Tibial artery (tissue), 4 donors: ENCODE results near the gene GLCE.

Source experiments
- DNase-seq, 2 donors: peaks; one replicate each; pipeline ENCODE4 v3.0.0-alpha.2; 2019
- H3K27ac ChIP-seq, 2 donors: fragments of 200-600 bp; sonication (generic) in 1 of 2; 1 replicate in 1 of 2; 2 replicates in 1 of 2; pipeline ENCODE4 v1.5.1; 2018 to 2019; ENCODE audit warnings: mild to moderate bottlenecking in 1 of 2
- H3K27me3 ChIP-seq, 2 donors: fragments of 200-600 bp; sonication (generic) in 1 of 2; one replicate each; pipeline versions ENCODE4 v1.5.1 to v1.6.0; 2016 to 2019
- H3K36me3 ChIP-seq, 3 donors: fragments of 200-600 bp; sonication (generic) in 2 of 3; one replicate each; pipeline ENCODE4 v1.5.1; 2016 to 2019; ENCODE audit warnings: mild to moderate bottlenecking in 2 of 3
- H3K4me1 ChIP-seq, 4 donors: fragments of 200-600 bp; sonication (generic) in 2 of 4; 1 replicate in 3 of 4; 2 replicates in 1 of 4; pipeline ENCODE4 v1.5.1; 2016 to 2019
- H3K4me3 ChIP-seq, 2 donors: fragments of 200-600 bp; sonication (generic) in 1 of 2; 1 replicate in 1 of 2; 2 replicates in 1 of 2; pipeline ENCODE4 v1.5.1; 2018 to 2019; ENCODE audit warnings: mild to moderate bottlenecking in 2 of 2
- H3K9me3 ChIP-seq, 3 donors: fragments of 200-600 bp; sonication (generic) in 1 of 3; one replicate each; pipeline ENCODE4 v1.5.1; 2016 to 2019
- intact Hi-C: fragments of 100-400 bp; cut with DNase I; formaldehyde crosslinking; loops from one replicate; pipeline ENCODE4 v1.15.0; 2023; ENCODE audit warnings: low total_unique reads
- TF ChIP-seq, protein P1 (sequence below), 2 experiments: fragments of 200-600 bp in 1 of 2; fragments of 450-650 bp in 1 of 2; IDR thresholded peaks; one replicate each; pipeline ENCODE4 v1.5.1; 2017 to 2019; ENCODE audit warnings: antibody characterized with exemption in 2 of 2, mild to moderate bottlenecking in 1 of 2, moderate library complexity in 1 of 2

GLCE gene

GRCh38 chr15:69253156-69253555 is 92.7 kb downstream of the GLCE start:
- no peak for DNase-seq
- TF ChIP-seq, protein P1, sequence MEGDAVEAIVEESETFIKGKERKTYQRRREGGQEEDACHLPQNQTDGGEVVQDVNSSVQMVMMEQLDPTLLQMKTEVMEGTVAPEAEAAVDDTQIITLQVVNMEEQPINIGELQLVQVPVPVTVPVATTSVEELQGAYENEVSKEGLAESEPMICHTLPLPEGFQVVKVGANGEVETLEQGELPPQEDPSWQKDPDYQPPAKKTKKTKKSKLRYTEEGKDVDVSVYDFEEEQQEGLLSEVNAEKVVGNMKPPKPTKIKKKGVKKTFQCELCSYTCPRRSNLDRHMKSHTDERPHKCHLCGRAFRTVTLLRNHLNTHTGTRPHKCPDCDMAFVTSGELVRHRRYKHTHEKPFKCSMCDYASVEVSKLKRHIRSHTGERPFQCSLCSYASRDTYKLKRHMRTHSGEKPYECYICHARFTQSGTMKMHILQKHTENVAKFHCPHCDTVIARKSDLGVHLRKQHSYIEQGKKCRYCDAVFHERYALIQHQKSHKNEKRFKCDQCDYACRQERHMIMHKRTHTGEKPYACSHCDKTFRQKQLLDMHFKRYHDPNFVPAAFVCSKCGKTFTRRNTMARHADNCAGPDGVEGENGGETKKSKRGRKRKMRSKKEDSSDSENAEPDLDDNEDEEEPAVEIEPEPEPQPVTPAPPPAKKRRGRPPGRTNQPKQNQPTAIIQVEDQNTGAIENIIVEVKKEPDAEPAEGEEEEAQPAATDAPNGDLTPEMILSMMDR (IDR thresholded peaks at IDR 0.05), result no peak
- H3K27ac ChIP-seq, result no peak overlapping the region

DNA sequence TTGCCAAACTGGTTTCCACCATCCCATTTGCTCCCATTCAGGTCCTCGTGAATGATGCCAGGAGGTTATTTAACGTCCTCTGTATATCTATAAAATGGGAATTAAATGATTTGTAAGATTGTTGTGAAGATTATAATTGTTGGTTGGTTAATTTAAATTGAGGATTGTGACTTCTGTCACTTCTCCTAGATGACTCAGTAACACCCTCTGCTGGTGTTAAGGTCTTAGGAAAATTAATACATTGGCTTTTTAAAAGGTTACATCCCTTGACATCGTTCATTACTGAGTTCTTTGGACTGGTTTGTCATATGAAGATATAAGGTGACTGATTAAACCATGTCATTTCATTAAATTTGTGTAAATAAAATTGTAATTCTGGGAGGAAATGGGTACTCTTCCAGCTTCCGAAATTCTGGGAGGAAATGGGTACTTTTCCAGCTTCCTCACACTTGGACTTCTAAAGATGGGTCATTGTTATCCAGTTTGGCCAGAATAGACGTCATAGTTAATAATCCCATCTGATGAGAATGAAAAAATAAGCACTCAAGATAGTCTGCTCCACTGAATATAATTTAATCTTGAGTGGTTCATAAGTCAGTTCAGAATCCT is 105.0 kb downstream of the GLCE start:
- no peaks in the 10 kb centered on the region for H3K9me3 ChIP-seq
- TF ChIP-seq, protein P1 (IDR thresholded peaks at IDR 0.05), result peak; percentile 44 to 49
- H3K4me3 ChIP-seq, result no peak overlapping the region
- peaks cover 0 to 12% (median 0%) of the 10 kb centered on the region in 3 donors for H3K36me3 ChIP-seq
- intact Hi-C loops, result no loop called here
- H3K27me3 ChIP-seq, result no peaks in the 10 kb centered on the region
- no peaks in the 10 kb centered on the region for H3K4me1 ChIP-seq
- no peak overlapping the region for H3K27ac ChIP-seq
- no peak for DNase-seq

More at GRCh38 chr15:69253156-69253555, 92.7 kb downstream of the GLCE start:
- Histone ChIP-seq H3K4me3 (no peak overlapping the region), H3K9me3 (no peaks in the 10 kb centered on the region), H3K27me3 (no peaks in the 10 kb centered on the region), H3K36me3 (no peaks in the 10 kb centered on the region), H3K4me1 (peaks cover 0 to 5% (median 2%) of the 10 kb centered on the region in 4 donors)
- intact Hi-C loops, result no loop called here

DNA sequence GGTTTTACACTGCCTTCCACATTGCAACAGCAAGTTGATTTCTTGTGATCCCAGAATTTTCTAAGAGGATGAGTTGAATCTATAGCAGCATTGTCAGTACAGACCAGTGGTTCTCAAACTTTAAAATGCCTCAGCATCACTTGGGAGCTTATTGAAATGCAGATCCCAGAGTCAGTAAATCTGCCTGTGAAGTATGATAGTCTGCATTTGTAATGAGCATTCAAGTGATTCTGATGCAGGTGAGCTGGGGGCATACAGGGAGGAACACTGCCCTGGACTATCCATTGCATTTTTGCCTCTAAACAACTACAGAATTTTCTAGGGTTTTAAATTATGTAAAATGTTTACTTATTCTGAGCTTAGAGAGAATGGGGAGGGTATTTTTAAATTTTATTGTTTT is 110.8 kb downstream of the GLCE start:
- H3K4me1 ChIP-seq, result no peaks in the 10 kb centered on the region
- H3K36me3 ChIP-seq, result peaks cover 0 to 5% (median 0%) of the 10 kb centered on the region in 3 donors
- H3K27ac ChIP-seq, result no peak overlapping the region
- H3K27me3 ChIP-seq, result peaks cover 0 to 4% of the 10 kb centered on the region in 2 donors
- TF ChIP-seq, protein P1 (IDR thresholded peaks at IDR 0.05), result no peak
- no peak overlapping the region for H3K4me3 ChIP-seq
- intact Hi-C loops, result no loop called here
- DNase-seq, result no peak
- no peaks in the 10 kb centered on the region for H3K9me3 ChIP-seq

DNA sequence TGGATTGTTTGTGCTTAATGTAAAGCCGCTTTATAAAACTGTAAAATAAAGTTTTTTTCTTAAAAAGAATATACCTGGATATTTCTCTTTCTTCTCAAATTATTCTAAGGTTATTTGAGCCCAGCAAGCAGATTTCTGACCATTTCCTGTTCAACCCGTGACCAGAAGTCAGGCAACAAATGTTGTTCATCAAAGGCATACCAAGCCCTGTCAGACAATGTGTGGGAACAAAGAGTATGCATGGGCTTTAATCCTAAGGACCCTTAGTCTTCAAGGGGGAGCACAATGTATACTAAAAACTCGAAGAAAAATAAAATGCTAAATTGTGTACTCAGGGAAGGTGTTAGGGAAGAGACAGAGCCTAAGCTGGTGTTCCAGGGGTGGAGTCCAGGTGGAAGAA is 111.7 kb downstream of the GLCE start:
- Histone ChIP-seq H3K27me3 (peaks cover 0 to 4% of the 10 kb centered on the region in 2 donors), H3K4me3 (no peak overlapping the region), H3K4me1 (no peaks in the 10 kb centered on the region), H3K9me3 (no peaks in the 10 kb centered on the region), H3K36me3 (peaks cover 0 to 5% (median 0%) of the 10 kb centered on the region in 3 donors), H3K27ac (no peak overlapping the region)
- intact Hi-C loops, result no loop called here
- no peak for DNase-seq
- TF ChIP-seq, protein P1 (IDR thresholded peaks at IDR 0.05), result no peak

DNA sequence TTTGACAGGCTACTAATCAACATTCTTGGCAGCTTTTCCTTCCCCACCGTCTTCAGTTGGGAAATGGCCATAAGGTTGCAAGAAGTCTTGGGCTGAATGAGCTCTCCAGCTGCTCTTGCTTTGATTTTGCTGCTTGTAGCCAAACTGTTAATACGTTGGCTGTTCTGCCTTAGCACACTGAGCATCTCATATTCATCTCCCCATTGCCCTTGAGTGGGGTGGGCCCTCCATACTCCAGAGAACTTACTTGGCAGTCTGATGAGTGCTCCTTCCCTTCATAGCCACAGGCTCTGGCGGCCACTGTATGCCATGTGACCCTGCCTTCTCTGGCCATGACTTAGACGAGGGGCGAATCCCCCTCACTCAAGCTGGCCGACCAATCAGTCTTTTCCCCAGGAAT is 112.5 kb downstream of the GLCE start:
- Histone ChIP-seq H3K36me3 (peaks cover 0 to 5% (median 0%) of the 10 kb centered on the region in 3 donors), H3K9me3 (no peaks in the 10 kb centered on the region), H3K4me1 (no peaks in the 10 kb centered on the region), H3K27ac (no peak overlapping the region), H3K27me3 (peaks cover 0 to 4% of the 10 kb centered on the region in 2 donors), H3K4me3 (no peak overlapping the region)
- TF ChIP-seq, protein P1 (IDR thresholded peaks at IDR 0.05), result no peak
- no peak for DNase-seq
- intact Hi-C loops, result no loop called here
